SK-N-SH (cell line): ENCODE data around the gene ATP6V0B. TPM values are rescaled to one million over a fixed set of nuclear protein-coding genes. Genes with fewer than 3 reads are reported as not detected.

ENCODE experiments used
- CTCF ChIA-PET: fragments of 300-600, 350-600 bp; formaldehyde crosslinking; extraction: SDS; loops from one replicate; lab custom pipeline; 2021; lab: Yijun Ruan, JAX
- POLR2A ChIA-PET: fragments of 350-600 bp; sonication (Branson Sonifier 250); formaldehyde crosslinking; extraction: SDS; loops from one replicate; lab custom pipeline; 2020; ENCODE audit warnings: antibody characterized with exemption, inconsistent platforms; lab: Yijun Ruan, JAX
- DNase-seq: peaks from one replicate; pipeline ENCODE4 v3.0.0; 2012
- H2AFZ ChIP-seq: fragments of 200-600 bp; sonication (generic); 2 replicates; pipeline ENCODE4 v1.8.1; 2016; ENCODE audit warnings: antibody characterized with exemption, mild to moderate bottlenecking, low read depth
- H3F3A ChIP-seq: fragments of 200-600 bp; sonication (generic); replicated peaks from 2 replicates; pipeline ENCODE3; 2016; ENCODE audit warnings: antibody characterized with exemption, mild to moderate bottlenecking; ENCODE audit not compliant: insufficient read depth
- H3K27ac ChIP-seq, 2 experiments: fragments of 200-500 bp in 1 of 2; fragments of 200-600 bp in 1 of 2; sonication (Bioruptor generic) in 1 of 2; sonication (generic), shearing (Covaris generic) in 1 of 2; 2 replicates each; pipeline versions ENCODE4 v1.5.1 to v1.6.1; 2014 to 2016; ENCODE audit warnings: low read depth in 2 of 2, inconsistent platforms in 1 of 2, low read length in 1 of 2, mild to moderate bottlenecking in 1 of 2, mixed read lengths in 1 of 2
- H3K27me3 ChIP-seq: fragments of 200-600 bp; sonication (generic), shearing (Covaris generic); 2 replicates; pipeline ENCODE4 v1.6.1; 2016; ENCODE audit warnings: mixed run types; ENCODE audit not compliant: insufficient read depth
- H3K36me3 ChIP-seq, 2 experiments: fragments of 200-500 bp in 1 of 2; fragments of 200-600 bp in 1 of 2; sonication (Bioruptor generic) in 1 of 2; sonication (generic) in 1 of 2; replicated peaks in 1 of 2; 2 replicates each; pipeline versions ENCODE3 to v1.5.1; 2014 to 2016; ENCODE audit warnings: low read length in 1 of 2, mild to moderate bottlenecking in 1 of 2; ENCODE audit not compliant: insufficient read depth in 2 of 2, control insufficient read depth in 1 of 2
- H3K4me1 ChIP-seq, 2 experiments: fragments of 200-500 bp in 1 of 2; fragments of 200-600 bp in 1 of 2; sonication (Bioruptor generic) in 1 of 2; sonication (generic), shearing (Covaris generic) in 1 of 2; 2 replicates each; pipeline versions ENCODE4 v1.5.1 to v1.6.1; 2014 to 2016; ENCODE audit warnings: low read depth in 1 of 2, low read length in 1 of 2, mixed run types in 1 of 2; ENCODE audit not compliant: insufficient read depth in 2 of 2, control insufficient read depth in 1 of 2
- H3K4me2 ChIP-seq: fragments of 200-600 bp; sonication (generic), shearing (Covaris generic); 2 replicates; pipeline ENCODE4 v1.6.1; 2017; ENCODE audit warnings: mixed run types
- H3K4me3 ChIP-seq, 2 experiments: fragments of 200-500 bp in 1 of 2; fragments of 200-600 bp in 1 of 2; sonication (Bioruptor generic) in 1 of 2; sonication (generic), shearing (Covaris generic) in 1 of 2; 2 replicates each; pipeline versions ENCODE4 v1.5.1 to v1.8.1; 2014 to 2016; ENCODE audit warnings: low read depth in 2 of 2, inconsistent platforms in 1 of 2, low read length in 1 of 2, mild to moderate bottlenecking in 1 of 2, mixed read lengths in 1 of 2, moderate library complexity in 1 of 2
- H3K79me2 ChIP-seq: fragments of 200-600 bp; sonication (generic); 2 replicates; pipeline ENCODE4 v1.8.1; 2017; ENCODE audit warnings: mild to moderate bottlenecking; ENCODE audit not compliant: insufficient read depth
- H3K9ac ChIP-seq: fragments of 200-600 bp; sonication (generic); 2 replicates; pipeline ENCODE4 v1.6.1; 2017; ENCODE audit warnings: mixed run types
- H3K9me2 ChIP-seq: fragments of 200-600 bp; sonication (generic); 2 replicates; pipeline ENCODE4 v1.6.1; 2017; ENCODE audit warnings: mixed run types
- H3K9me3 ChIP-seq: fragments of 200-600 bp; sonication (generic); 2 replicates; pipeline ENCODE4 v1.6.1; 2017; ENCODE audit warnings: mixed run types, mild to moderate bottlenecking, moderate library complexity
- H4K20me1 ChIP-seq: fragments of 200-600 bp; sonication (generic); 2 replicates; pipeline ENCODE4 v1.6.1; 2017; ENCODE audit warnings: mild to moderate bottlenecking, mixed run types; ENCODE audit not compliant: insufficient read depth
- ELF1 ChIP-seq: IDR thresholded peaks from 2 replicates; pipeline ENCODE4 v1.4.0; 2012
- EP300 ChIP-seq, 2 experiments: IDR thresholded peaks; 2 replicates each; pipeline versions ENCODE4 v1.4.0 to v1.6.1; 2012; ENCODE audit warnings: borderline replicate concordance in 1 of 2, low read depth in 1 of 2, low read length in 1 of 2
- EZH2phosphoT487 ChIP-seq: fragments of 200-600 bp; sonication (generic); IDR thresholded peaks from 2 replicates; pipeline ENCODE4 v1.6.1; 2017; ENCODE audit warnings: low read depth, mixed run types, mild to moderate bottlenecking, antibody characterized with exemption, moderate library complexity, borderline replicate concordance
- GATA2 ChIP-seq: sonication (generic); formaldehyde crosslinking; IDR thresholded peaks from 2 replicates; pipeline ENCODE4 v1.5.0; 2020; ENCODE audit warnings: mild to moderate bottlenecking, missing genetic modification reagents
- MEF2A ChIP-seq: IDR thresholded peaks from 2 replicates; pipeline ENCODE4 v1.4.0; 2012; ENCODE audit warnings: low read depth, borderline replicate concordance
- NFIC ChIP-seq: IDR thresholded peaks from 2 replicates; pipeline ENCODE4 v1.4.0; 2012; ENCODE audit warnings: borderline replicate concordance
- NRF1 ChIP-seq: IDR thresholded peaks from 2 replicates; pipeline ENCODE4 v1.6.1; 2012; ENCODE audit warnings: low read depth, mild to moderate bottlenecking, low read length
- POLR2AphosphoS5 ChIP-seq: IDR thresholded peaks from 2 replicates; pipeline ENCODE4 v1.6.1; 2012; ENCODE audit warnings: low read depth, low read length
- RFX5 ChIP-seq: IDR thresholded peaks from 2 replicates; pipeline ENCODE4 v1.6.1; 2012; ENCODE audit warnings: mild to moderate bottlenecking, improper control_type of control experiment, low read length
- RXRA ChIP-seq: IDR thresholded peaks from 2 replicates; pipeline ENCODE4 v1.4.0; 2012; ENCODE audit warnings: low read depth, mild to moderate bottlenecking, borderline replicate concordance
- SMC3 ChIP-seq: IDR thresholded peaks from 2 replicates; pipeline ENCODE4 v1.6.1; 2012; ENCODE audit warnings: low read depth, low read length, improper control_type of control experiment
- TCF12 ChIP-seq: IDR thresholded peaks from 2 replicates; pipeline ENCODE4 v1.4.0; 2012
- WGBS: methylation state at CpG from one replicate; pipeline ENCODE4 v1.1.6; 2017; ENCODE audit warnings: low lambda C conversion rate; 5-methylcytosine and 5-hydroxymethylcytosine counted together
- polyA plus RNA-seq, 3 experiments: library from polyadenylated mRNA; depleted of rRNA; stranded (reverse); fragments of >200 nt; gene quantifications; 2 replicates each; pipeline ENCODE4 v1.2.3, GENCODE V29; 2012
- TF ChIP-seq, protein P1 (sequence below): fragments of 200-600 bp; sonication (generic); IDR thresholded peaks from 2 replicates; pipeline ENCODE4 v1.6.1; 2017; ENCODE audit warnings: antibody characterized with exemption, mild to moderate bottlenecking, moderate library complexity
- TF ChIP-seq, protein P2 (sequence below): IDR thresholded peaks from 2 replicates; pipeline ENCODE4; 2012
- TF ChIP-seq, protein P3 (sequence below): IDR thresholded peaks from 2 replicates; pipeline ENCODE4 v1.4.0; 2012; ENCODE audit warnings: low read depth, borderline replicate concordance

The ATP6V0B gene
- polyA plus RNA-seq, 1 of the 3 experiments (the other 2 are of a cell fraction), result 180 TPM

DNA sequence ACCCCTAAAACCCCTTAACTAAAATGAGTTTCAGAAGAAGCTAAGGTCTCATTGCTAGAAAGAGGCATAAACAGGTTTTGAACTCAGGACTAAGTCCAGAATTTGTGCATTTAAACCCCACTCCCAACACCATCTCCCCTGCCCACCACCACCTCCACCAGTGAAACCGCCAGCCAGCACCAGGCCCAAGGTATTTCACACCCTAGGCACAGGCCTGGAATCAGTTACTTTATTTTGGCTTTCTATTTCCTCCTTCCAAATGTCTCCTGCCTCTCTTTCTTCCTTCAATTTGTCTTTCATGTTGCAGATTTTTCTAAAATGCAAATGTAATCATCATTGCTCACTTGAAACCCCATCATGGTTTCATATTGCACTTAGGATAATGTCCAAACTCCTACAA is 29.9 kb upstream of the ATP6V0B start:
- WGBS, result 95% methylated on average over 1 of the region's 1 CpG
- no peak for DNase-seq
- H3K4me2 ChIP-seq, result peak overlapping the region; percentile 98; the same call in 1 of the 2 replicates

More for the DNA sequence above, 29.9 kb upstream of the ATP6V0B start:
- ChIA-PET POLR2A (interaction anchor here (1.6 kb wide), 1 partner anchor 9 kb away, joined by 10 read pairs; no protein-coding TSS in a partner anchor), CTCF (interaction anchor here (1.4 to 9.4 kb wide), 4 partner anchors 10 to 180 kb away, joined by 4 to 105 read pairs (median 40); partner anchors contain the start of gene ARTN)
- Histone ChIP-seq H3F3A (no peaks in the 10 kb centered on the region), H3K9me3 (no peaks in the 10 kb centered on the region), H4K20me1 (no peaks in the 10 kb centered on the region), H3K9ac (no peak overlapping the region), H3K27ac (no peak overlapping the region)
- TF ChIP-seq POLR2AphosphoS5, result no peak
- no peak for TF ChIP-seq GATA2 (CRISPR knock-in tag)
- TF ChIP-seq TCF12, result no peak
- TF ChIP-seq EP300 (IDR thresholded peaks at IDR 0.05; ENCODE audit: borderline replicate concordance in 1 of 2, low read depth in 1 of 2, low read length in 1 of 2), result no peak
- TF ChIP-seq, protein P1, sequence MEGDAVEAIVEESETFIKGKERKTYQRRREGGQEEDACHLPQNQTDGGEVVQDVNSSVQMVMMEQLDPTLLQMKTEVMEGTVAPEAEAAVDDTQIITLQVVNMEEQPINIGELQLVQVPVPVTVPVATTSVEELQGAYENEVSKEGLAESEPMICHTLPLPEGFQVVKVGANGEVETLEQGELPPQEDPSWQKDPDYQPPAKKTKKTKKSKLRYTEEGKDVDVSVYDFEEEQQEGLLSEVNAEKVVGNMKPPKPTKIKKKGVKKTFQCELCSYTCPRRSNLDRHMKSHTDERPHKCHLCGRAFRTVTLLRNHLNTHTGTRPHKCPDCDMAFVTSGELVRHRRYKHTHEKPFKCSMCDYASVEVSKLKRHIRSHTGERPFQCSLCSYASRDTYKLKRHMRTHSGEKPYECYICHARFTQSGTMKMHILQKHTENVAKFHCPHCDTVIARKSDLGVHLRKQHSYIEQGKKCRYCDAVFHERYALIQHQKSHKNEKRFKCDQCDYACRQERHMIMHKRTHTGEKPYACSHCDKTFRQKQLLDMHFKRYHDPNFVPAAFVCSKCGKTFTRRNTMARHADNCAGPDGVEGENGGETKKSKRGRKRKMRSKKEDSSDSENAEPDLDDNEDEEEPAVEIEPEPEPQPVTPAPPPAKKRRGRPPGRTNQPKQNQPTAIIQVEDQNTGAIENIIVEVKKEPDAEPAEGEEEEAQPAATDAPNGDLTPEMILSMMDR, result no peak
- TF ChIP-seq MEF2A, result no peak
- TF ChIP-seq NFIC, result no peak
- no peak for TF ChIP-seq RFX5
- TF ChIP-seq, protein P2, sequence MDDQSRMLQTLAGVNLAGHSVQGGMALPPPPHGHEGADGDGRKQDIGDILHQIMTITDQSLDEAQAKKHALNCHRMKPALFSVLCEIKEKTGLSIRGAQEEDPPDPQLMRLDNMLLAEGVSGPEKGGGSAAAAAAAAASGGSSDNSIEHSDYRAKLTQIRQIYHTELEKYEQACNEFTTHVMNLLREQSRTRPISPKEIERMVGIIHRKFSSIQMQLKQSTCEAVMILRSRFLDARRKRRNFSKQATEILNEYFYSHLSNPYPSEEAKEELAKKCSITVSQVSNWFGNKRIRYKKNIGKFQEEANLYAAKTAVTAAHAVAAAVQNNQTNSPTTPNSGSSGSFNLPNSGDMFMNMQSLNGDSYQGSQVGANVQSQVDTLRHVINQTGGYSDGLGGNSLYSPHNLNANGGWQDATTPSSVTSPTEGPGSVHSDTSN, result no peak
- no peak for TF ChIP-seq EZH2phosphoT487
- no peak for TF ChIP-seq NRF1
- TF ChIP-seq, protein P3, sequence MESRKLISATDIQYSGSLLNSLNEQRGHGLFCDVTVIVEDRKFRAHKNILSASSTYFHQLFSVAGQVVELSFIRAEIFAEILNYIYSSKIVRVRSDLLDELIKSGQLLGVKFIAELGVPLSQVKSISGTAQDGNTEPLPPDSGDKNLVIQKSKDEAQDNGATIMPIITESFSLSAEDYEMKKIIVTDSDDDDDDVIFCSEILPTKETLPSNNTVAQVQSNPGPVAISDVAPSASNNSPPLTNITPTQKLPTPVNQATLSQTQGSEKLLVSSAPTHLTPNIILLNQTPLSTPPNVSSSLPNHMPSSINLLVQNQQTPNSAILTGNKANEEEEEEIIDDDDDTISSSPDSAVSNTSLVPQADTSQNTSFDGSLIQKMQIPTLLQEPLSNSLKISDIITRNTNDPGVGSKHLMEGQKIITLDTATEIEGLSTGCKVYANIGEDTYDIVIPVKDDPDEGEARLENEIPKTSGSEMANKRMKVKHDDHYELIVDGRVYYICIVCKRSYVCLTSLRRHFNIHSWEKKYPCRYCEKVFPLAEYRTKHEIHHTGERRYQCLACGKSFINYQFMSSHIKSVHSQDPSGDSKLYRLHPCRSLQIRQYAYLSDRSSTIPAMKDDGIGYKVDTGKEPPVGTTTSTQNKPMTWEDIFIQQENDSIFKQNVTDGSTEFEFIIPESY, result no peak
- TF ChIP-seq RXRA, result no peak
- TF ChIP-seq SMC3, result no peak
- TF ChIP-seq ELF1, result no peak
- TF ChIP-seq, all 33 proteins: peak for 0
- no peak overlapping the region for H3K4me3 ChIP-seq
- no peak overlapping the region for H2AFZ ChIP-seq
- peaks cover 0 to 2% of the 10 kb centered on the region in 2 experiments for H3K36me3 ChIP-seq
- H3K4me1 ChIP-seq, result peaks cover 12 to 21% of the 10 kb centered on the region in 2 experiments
- H3K27me3 ChIP-seq, result no peaks in the 10 kb centered on the region
- H3K79me2 ChIP-seq, result peaks cover 13% of the 10 kb centered on the region; the same call in 1 of the 2 replicates
- H3K9me2 ChIP-seq, result no peaks in the 10 kb centered on the region
